ENCODE measurements around the gene DDX39B. TPM values are rescaled to one million over a fixed set of nuclear protein-coding genes. Genes with fewer than 3 reads are reported as not detected.

DDX39B gene
- total and polyA plus RNA-seq, 2 donors (not counting 3 experiments of a cell fraction or from before 2014, with no cell fraction given), result 453 to 766 TPM

GRCh38 chr6:31577579-31577966 lies 35.8 kb upstream of the DDX39B start:
- peaks cover 10% of the 10 kb centered on the region for H3K79me2 ChIP-seq (ENCODE audit: control insufficient read depth, insufficient read depth, low read length)
- H3K4me3 ChIP-seq (replicated peaks in 1 of 3; ENCODE audit: insufficient read depth in 1 of 3, low read depth in 1 of 3, low read length in 3 of 3), result no peak overlapping the region
- no peaks in the 10 kb centered on the region for H3K27me3 ChIP-seq (ENCODE audit: control insufficient read depth in 2 of 2, insufficient read depth in 2 of 2, low read length in 2 of 2)
- H3K9ac ChIP-seq (replicated peaks; ENCODE audit: extremely low read depth, insufficient read depth, low read length), result no peak overlapping the region
- no peaks in the 10 kb centered on the region for H3K9me3 ChIP-seq (replicated peaks; ENCODE audit: control insufficient read depth, insufficient read depth, low read length)
- no peaks in the 10 kb centered on the region for H3K9me1 ChIP-seq (replicated peaks; ENCODE audit: control insufficient read depth, extremely low read depth, insufficient read depth, low read length)
- H3K36me3 ChIP-seq (ENCODE audit: control insufficient read depth in 2 of 2, extremely low read depth in 1 of 2, insufficient read depth in 2 of 2, low read length in 2 of 2), result no peaks in the 10 kb centered on the region
- no peak overlapping the region for H2AFZ ChIP-seq (ENCODE audit: low read depth, low read length)
- ChIA-PET CTCF (interaction anchor here (0.5 to 32.6 kb wide), 4 partner anchors 8 to 869 kb away, joined by 3 to 1517 read pairs (median 151); partner anchors contain the start of genes ATP6V1G2, DDX39B, LST1 and NCR3), POLR2A (no interaction called here)
- H4K20me1 ChIP-seq (replicated peaks; ENCODE audit: control insufficient read depth, extremely low read depth, insufficient read depth, low read length), result no peaks in the 10 kb centered on the region
- FAIRE-seq (no peak), DNase-seq (ENCODE audit: low read depth, low spot score) (no peak)
- H3K4me1 ChIP-seq (ENCODE audit: control insufficient read depth, extremely low read depth, insufficient read depth, low read length), result peaks cover 16% of the 10 kb centered on the region
- dilution Hi-C loops (cut with MboI; ENCODE audit: extremely low pct_ligation_motif_present, low sequenced_read_pairs), result no loop called here
- no TSS peak for BruUV-seq (replicated peaks)
- H3K27ac ChIP-seq (ENCODE audit: insufficient read depth, low read depth, low read length), result no peak overlapping the region
- TF ChIP-seq POLR2AphosphoS5 (IDR thresholded peaks at IDR 0.05; ENCODE audit: insufficient read depth, low read depth, low read length) (no peak), JUN (IDR thresholded peaks at IDR 0.05; ENCODE audit: borderline replicate concordance, insufficient read depth, insufficient read length, low read depth) (no peak), CTCF (IDR thresholded peaks at IDR 0.05; ENCODE audit: extremely low read depth in 1 of 2, insufficient read depth in 1 of 2, low read depth in 1 of 2, low read length in 2 of 2) (no peak), GATA2 (IDR thresholded peaks at IDR 0.05; ENCODE audit: insufficient read depth, insufficient read length, low read depth, low read length) (no peak), FOS (IDR thresholded peaks at IDR 0.05; ENCODE audit: borderline replicate concordance, insufficient read depth, low read length) (no peak), MYC (IDR thresholded peaks at IDR 0.05; ENCODE audit: low read depth, low read length) (no peak), MAX (IDR thresholded peaks at IDR 0.05; ENCODE audit: insufficient read depth, insufficient read length) (no peak), POLR2A (IDR thresholded peaks at IDR 0.05; ENCODE audit: low read depth, low read length) (no peak), EZH2 (IDR thresholded peaks at IDR 0.05; ENCODE audit: borderline replicate concordance, low read depth, low read length, severe bottlenecking) (no peak)
- H3K4me2 ChIP-seq (ENCODE audit: insufficient read depth, low read length), result no peak overlapping the region
- intact Hi-C loops (cut with micrococcal nuclease), result no loop called here

Data from endothelial cell of umbilical vein (primary cell).